HG03520 (cell line): ENCODE results near the gene USP35.
A peak's percentile ranks its signal among the peaks of the same experiment; 100 is the strongest.
"Not testable (repeated sequence)": the region's sequence is repeated elsewhere in the genome, so short reads cannot be mapped to it uniquely, and the experiment has no call there.

Source experiments
- ATAC-seq: cut with Tn5 transposase; IDR thresholded peaks from one replicate; pipeline ENCODE4 v1.9.1; 2021; ENCODE audit warnings: mild to moderate bottlenecking, moderate library complexity; ENCODE audit not compliant: unreplicated experiment

Gene USP35

DNA sequence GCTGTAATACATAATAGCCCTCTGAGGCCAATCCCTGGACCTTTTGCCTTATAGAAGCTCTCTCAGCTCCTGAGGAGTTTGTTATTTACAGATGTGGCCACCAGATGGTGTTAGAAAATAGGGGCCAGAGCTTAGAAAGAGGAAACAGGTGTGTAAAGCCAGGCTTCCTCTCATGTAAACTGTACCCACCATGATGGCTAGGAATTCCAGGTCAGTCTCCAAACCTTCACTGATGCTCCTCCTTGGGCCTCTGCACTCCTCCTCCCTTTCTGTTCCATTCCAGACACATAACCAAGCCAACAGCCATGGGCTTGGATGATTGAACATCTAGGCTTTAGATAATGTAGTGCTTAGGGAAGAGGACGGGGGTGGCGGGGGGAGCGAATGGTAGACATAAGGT is 39.7 kb downstream of the USP35 start:
- ATAC-seq: peak; percentile 49

DNA sequence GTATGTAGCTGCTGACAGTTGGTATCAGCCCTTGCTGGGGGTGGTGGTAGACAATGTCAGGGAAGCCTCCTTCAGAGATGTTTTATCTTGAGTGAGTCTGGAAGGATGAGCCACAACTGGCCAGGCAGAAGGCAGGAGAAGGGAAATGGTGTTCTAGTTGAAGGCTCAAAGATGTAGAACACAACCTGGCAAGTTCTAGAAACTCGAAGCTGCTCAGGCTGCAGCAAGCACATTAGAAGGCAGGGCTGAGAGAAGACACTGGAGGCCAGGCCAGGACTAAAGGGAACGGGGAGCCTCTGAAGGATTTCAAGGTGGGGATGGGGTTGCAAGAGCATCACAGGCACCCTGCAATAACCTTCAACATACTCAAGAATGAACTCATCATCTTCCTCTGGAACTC is 40.4 kb downstream of the USP35 start:
- ATAC-seq: no peak

DNA sequence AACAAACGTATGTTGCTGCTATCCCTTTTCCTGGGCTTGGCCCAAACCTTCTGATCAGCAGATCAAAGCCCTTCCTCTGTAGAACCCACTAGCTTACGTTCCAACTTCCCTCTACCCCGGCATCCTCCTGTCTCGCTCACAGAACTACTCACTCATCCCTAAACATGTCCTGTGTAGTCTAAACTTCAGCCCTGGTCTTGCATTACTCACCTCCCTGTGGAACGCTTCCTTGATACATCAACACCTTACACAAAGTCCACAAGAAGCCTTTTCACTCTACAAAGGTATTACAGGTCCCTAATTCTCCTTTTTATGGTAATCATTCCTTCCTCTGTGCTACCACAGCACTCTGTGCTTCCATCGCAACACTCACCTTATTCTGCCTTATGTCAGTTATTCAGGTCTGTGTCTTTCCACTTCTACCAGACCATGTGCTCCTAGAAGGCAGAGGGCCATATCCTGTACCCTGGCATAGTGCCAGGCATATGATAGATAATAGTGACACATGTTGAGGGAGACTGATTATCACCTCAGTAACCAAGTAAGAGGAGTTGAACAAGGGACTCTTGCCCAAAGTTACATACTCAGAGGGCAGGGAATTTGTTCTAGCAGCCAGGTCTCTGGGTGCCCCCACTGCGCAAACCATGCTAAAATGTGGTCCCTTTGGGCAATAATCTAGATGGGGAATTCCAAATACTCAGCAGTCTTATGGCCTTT is 41.6 kb downstream of the USP35 start:
- no peak for ATAC-seq

DNA sequence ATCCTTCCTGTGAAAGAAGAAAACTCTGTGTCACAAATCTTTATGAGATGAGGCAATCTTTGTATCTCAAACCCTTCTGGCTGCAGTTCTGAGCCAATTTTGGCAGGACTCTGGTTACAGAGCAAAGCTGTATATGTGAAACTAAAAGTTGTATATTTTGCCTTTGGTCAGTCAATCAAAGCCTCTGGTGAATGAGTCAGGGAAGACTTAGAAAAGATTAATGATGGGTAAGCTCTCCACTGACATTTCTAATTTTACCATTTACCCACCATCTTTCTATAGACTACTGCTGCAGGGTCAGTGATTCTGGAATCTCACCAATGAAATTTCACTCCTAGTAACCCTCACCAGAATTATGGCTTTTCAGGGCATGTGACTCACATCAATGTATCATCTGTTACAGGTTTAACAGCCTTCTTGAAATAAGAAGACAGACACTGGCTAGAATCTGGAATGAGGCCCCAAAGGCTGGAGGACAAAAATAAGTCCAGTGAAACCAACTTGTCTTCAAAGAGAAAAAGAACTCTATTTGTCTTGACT is 43.3 kb downstream of the USP35 start:
- no peak for ATAC-seq

DNA sequence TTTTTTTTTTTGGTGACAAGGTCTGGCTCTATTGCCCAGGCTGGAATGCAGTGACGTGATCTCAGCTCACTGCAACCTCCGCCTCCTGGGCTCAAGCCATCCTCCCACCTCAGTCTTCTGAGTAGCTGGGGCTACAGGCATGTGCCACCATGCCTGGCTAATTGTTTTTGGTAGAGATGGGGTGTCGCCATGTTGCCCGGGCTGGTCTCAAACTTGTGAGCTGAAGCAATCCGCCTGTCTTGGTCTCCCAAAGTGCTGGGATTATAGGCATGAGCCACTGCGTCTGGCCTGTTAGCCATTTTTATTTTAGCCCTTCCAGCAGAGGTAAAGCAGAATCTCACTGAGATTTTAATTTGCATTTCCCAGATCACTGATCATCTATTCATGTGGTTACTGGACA is 44.3 kb downstream of the USP35 start:
- not testable (repeated sequence) for ATAC-seq

DNA sequence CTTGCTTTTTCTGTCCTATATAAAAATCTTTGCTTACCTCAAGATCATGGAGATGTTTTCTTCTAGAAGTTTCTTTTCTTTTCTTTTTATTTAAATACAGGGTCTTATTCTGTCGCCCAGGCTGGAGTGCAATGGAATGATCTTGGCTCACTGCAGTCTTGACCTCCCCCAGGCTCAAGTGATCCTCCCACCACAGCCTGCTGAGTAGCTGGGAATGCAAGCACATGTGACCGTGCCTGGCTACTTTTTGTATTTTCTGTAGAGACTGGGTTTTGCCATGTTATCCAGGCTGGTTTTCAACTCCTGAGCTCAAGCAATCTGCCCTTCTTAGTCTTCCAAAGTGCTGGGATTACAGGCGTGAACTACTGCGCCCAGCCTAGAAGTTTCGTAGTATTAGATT is 45.3 kb downstream of the USP35 start:
- ATAC-seq: no peak

DNA sequence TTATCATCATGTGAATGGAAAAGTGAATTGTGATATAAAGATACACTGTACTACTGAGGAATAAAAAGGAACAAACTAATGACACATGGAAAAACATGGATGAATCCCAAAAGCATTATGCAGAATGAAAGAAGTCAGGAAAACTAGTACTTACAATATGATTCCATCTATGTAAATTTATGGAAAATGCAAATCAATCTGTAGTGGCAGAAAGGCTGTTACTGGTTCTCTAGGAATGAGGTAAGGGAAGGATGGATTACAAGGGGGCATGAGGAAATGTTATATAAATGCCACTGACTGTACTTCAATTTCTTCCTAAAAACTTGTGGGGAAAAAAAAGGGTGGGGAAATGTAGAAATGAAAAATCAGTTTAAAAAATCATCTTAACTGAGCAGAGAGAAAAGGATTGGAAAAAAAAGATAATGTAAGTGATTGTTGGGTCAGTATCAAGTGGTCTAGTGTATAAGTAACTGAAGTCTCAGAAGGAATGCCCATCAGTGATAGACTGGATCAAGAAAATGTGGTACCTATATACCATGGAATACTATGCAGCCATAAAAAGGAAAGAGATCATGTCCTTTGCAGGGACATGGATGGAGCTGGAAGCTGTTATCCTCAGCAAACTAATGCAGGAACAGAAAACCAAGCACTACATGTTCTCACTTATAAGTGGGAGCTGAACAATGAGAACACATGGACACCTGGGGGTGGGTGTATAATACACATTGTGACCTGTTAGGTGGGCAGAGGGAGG is 48.8 kb downstream of the USP35 start:
- no peak for ATAC-seq

DNA sequence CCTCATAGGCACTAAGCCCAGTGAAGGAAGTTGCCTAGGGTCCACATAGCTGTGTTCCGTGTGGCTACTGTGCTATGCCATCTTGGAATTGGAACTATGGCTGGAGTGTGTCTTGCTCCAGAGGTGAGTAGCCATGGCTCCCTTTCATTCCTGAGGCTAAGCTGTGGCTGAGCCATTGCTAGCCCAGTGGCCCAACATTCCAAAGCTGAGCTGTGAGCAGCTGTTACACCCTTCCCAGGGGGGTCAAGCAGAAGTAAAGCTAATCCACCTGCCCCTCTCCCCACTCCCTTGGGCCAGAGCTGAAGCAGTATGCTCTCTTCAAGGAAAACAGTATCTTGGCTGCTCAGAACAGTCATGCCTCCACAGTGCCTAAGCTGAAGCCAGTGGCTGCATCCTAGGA is 51.1 kb downstream of the USP35 start:
- no peak for ATAC-seq

DNA sequence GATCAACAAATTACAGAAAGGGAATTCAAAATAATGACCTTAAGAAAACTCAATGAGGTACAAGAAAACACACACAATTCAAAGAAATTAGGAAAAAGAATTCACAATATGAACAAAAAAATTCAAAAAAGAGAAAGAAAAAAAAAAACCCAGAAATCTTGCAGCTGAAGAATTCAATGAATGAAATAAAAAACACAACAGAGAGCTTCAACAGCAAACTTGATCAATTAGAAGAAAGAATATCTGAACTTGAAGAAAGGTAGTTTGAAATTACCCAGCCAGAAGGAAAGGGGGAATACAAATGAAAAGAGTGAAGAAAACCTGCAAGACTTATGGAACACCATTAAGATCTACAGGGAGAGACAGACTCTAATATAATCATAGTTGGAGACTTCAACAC is 52.8 kb downstream of the USP35 start:
- no peak for ATAC-seq

DNA sequence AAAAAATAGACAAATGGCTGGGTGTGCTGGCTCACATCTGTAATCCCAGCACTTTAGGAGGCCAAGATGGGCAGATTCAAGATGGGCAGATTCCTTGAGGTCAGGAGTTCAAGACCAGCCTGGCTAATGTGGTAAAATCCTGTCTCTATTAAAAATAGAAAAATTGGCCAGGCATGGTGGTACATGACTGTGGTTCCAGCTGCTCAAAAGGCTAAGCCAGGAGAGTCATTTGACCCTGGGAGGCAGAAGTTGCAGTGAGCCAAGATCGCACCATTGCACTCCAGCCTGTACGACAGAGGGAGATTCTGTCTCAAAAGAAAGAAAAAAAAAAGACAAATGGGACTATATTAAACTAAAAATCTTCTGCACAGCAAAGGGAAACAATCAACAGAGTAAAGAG is 55.4 kb downstream of the USP35 start:
- ATAC-seq: no peak

DNA sequence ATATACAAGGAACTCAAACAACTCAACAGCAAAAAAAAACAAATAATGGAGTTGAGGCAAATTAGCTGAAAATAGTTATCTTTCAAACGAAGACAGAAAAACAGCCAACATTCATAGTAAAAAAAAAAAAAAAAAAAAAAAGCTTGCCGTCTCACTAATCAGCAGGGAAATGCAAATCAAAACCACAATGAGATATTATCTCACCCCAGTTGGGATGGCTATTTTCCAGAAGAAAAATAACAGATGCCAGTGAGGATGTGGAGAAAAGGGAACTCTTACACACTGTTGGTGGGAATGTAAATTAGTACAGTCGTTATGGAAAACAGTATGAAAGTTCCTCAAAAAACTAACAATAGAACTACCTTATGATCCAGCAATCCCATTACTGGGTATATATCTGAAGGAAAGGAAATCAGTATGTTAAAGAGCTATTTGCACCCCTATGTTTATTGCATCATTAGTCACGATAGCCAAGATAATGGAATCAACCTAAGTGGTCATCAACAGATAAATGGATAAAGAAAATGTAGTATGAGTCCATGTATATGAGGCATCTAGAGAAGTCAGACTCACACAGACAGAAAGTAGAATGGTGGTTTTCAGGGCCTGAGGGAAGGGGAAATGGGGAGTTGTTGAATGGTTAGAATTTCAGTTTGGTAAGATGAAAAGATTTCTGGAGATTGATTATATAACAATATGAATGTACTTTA is 56.0 kb downstream of the USP35 start:
- no peak for ATAC-seq

DNA sequence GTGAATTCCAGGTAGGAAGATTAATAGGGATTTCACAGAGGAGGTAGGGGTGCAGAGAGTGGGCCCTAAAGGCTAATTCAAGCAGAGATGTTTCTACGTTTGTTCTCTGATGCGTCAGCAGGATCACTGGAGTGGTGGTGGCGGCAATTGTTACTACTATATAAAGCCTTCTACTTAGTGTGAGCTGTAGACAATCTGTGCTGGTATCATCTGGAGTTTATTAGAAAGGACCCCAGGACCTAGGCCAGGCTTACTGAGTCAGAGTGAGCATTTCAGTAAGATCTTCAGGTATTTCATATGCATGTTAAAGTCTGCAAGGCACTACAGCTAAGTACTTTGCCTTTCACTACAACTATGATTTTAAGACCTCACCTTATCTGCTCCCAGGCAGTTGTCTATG is 59.5 kb downstream of the USP35 start:
- no peak for ATAC-seq

DNA sequence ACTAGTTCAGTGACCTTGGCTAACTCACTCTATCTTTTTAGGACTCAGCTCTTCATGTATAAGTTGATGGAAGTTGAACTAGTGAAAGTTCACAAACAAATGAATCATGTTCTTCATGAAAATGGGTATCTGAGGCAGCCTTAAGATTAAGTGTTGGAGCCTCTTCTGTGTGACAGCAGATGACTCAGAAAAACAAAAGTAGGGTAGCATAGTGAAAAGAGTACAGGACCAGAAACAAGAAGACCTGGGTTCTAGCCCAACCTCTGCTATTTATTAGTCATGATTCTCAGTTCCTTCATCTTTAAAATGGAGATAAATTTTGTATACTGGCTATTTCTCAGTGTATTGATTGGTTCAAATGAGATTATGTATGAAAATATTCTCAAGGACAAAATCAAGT is 60.2 kb downstream of the USP35 start:
- ATAC-seq: no peak

DNA sequence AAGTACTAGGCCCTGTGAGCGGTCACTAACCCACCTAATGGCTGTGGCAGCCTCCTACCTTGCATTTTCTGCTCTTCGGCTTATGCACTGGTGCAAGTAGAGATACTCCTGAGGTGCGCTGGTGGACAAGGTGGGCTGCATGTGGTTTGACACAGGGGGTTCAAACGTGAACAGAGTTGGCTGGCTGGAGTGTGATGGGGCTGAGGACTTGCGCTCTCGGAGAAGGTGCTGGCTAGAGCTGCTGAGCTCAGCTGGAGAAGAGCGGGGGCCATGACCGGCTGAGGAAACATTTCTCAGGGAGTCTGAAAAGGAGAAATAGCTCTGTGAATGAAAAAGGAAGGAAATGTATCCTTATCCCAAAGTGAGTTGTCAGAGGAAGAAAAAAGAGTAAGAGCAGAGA is 61.4 kb downstream of the USP35 start:
- ATAC-seq: no peak

DNA sequence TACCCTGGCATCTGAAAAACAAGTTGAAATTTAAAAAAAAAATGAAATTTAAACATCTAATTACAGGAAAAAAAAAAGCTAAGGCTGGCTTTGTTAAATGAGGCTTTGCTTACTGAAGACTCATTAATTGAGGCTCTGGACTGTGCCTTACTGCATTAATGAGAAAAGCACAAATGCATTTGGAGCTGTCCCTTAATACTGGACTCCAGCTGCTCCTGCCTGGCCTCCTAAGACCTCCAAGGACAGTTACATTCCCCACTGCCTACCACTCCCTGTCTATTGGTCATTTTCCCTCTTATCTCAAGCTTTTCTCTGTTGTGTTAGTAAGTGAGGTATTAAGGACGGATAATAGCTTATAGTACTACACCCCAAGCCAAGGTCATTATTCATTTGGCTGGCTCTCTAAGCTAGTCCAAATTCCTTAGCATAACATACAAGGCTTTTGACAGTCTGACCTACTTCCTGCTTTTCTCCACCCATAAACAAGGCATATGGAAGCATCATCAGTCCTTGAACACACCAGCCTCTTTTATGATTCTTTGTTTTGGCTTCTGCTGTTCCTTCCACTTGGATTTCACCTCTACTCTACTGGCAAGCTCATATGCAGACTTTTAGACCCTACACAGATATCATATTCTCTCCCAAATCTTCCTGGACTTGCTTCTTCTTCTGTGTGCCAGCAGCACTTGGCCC is 62.5 kb downstream of the USP35 start:
- ATAC-seq: no peak

DNA sequence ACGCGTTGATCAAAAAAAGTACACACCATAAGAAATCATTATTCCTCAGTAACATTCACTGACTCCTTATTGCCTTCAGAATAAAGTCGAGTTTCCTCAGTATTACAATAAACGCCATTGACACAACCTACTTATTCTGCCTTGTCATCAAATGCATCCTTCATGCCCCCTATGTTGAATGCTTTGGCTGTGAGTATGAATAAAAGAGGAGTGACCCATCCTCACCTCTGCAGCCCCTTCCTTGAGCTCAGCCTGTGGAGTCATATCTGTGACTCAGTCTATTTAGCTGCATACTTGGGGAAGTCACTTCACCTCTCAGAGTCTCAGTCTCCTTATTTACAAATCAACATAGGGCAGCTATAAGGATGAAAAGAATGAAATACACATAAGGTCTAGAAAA is 65.1 kb downstream of the USP35 start:
- no peak for ATAC-seq

DNA sequence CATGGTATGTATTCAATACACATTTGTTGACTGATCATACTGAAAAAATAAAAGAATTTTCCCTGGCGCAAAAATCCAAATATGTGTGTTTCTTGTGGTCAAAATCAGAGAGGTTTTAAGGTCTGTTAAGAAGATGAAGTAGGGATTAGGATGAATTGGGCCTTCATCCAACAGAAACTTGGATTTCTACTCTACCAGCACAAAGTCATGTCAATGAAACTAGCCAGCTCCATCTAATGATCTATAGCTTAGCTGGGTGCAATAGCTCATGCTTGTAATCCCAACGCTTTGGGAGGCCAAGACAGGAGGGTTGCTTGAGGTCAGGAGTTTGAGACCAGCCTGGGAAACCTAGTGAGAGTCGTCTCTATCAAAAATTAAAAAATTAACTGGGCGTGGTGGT is 65.5 kb downstream of the USP35 start:
- ATAC-seq: no peak

DNA sequence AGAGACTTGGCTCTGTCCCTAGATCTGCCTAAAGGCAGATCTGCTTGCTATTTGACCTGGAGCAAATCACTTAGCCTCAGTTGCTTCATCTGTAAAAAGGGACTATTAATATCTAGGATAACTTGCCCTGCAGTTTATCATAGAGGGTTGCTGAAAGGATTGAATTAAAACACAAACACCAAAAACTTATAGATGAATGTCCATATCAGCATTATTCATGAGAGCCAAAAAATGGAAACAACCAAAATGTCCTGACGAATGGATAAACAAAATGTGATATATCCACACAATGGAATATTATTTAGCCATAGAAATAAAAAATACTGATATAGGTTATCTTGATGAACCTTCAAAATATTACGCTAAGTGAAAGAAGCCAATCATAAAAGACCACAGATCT is 67.2 kb downstream of the USP35 start:
- no peak for ATAC-seq

DNA sequence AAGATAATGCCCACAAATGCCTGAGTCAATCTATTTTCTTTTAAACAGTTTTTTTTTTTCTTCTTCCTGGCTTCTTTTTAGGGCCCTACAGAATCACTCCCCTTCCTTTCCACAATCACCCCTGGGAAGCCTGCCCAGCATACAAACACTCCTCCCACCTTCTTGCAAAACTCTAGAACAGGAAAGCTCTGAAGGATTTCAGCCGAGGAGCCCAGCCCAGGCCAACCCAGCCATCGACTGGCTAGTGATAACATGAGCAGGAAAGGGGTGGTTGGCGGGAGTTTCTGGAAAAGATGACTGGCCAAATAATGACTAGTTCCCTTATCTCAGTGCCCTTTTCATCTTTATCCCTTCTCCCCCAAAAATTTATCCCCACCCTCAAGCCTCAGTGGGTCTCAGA is 68.2 kb downstream of the USP35 start:
- ATAC-seq: no peak

DNA sequence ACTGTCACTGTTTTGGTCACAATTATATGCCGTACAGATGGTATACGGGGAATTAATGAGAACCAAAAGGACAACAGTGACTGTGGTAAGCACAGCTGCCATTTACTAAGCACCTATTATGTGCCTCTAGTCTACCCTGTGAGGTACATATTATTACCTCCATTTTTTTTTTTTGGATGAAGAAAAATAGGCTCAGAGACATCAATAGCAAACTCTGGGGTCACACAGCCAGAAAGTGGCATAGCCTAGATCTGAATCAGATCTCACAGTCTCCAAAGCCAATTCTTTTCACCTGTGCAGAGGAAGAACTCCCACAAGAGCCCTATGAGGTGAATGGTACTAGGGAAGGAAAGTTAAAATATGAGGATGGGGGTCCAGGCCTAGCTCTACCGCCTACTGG is 68.9 kb downstream of the USP35 start:
- ATAC-seq: no peak

DNA sequence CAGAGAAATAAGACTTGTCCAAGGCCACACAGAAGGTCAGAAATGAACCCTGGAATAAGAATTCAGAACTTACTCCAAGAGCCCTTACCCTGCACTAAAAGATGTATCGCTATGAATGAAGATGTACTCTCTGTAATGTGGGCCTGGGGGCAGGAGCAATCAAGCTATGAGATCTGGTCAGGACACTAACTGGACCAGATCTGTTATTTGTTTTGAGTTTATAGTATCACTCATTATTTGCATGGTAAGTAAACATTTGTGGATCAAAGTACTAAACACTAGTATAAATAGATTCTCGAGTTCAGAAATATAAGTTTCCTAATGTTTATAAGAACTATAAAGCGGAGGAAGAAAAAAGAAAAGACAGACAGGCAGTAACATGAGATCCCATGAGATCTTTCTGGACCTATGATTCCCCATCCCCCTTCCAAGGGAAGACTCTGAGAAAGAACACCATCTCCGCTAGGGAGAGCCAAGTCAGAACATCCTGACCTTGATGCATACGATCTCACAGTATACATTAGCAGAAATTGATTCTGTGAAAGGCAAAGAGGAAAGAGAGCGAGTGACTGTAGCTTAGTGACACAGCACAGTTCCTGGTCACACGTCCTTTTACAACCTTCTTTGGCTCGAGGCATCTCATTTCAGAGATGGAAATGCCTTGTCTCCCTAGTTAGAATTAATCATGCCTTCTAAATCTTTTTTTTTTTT is 71.2 kb downstream of the USP35 start:
- ATAC-seq: no peak
